ENCODE measurements around the gene NFATC2IP.
"Not testable (repeated sequence)": the region's sequence is repeated elsewhere in the genome, so short reads cannot be mapped to it uniquely, and the experiment has no call there.

Gene NFATC2IP

DNA sequence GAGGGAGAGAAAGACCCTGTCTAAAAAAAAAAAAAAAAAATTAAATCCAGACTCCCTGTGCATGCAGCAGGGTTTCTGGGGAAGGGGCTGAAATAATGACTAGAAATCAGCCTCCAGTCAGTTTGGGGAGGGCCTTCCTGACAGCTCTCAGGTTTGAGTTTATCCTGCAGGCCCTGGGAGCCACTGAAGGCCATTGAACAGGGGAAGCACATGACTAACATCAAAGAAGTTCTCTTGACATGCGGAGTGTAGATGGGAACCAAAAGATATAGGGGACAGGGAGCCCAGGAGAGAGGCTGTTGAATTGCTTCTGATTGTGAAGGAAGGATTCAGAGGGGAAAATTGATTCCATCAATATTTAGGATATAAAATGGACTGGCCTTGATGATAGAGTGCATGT lies 22.9 kb upstream of the NFATC2IP start:
- DNase-seq, result no peak

DNA sequence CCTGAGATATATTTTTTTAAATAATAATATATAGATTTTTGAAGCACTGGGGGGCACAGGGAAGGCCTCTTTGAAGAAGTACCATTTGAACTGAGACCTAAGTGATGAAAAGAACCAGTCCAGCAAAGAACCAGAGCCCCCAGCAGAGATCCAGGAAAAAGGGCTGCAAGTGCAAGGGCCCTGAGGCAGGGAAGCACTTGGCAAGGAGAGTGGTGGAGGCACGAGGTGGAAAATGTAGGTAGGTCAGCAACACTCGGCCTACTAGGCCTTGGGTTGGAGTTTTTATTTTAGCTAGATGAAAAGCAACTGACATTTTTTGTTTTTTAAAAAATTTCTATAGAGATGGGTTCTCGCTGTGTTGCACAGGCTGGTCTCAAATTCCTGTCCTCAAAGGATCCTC lies 20.5 kb upstream of the NFATC2IP start:
- DNase-seq, result no peak

DNA sequence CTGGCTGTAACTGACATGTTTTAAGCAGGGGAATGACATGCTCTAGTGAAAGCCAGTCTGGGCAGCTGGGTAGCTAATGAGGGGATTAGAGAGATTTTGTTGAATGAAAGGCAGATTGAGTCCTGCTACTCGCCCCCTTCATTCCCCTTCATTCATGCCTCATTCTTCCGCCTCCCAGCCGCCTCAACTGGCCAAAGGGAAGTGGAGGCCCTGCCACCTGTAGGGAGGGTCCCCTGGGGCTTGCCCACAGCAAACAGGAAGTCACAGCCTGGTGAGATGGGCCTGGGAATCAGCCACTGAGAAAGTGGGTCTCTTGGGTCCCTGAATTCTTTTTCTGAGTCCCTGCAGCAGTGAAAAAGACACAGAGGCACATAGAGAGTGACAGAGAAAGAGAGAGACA lies 20.1 kb upstream of the NFATC2IP start:
- DNase-seq, result no peak

DNA sequence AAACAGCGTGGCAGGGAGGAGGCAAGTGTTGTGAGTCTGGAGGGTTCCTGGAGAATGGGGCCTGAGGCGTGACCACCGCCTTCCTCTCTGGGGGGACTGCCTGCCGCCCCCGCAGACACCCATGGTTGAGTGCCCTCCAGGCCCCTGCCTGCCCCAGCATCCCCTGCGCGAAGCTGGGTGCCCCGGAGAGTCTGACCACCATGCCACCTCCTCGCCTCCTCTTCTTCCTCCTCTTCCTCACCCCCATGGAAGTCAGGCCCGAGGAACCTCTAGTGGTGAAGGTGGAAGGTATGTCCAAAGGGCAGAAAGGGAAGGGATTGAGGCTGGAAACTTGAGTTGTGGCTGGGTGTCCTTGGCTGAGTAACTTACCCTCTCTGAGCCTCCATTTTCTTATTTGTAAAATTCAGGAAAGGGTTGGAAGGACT lies 18.9 kb upstream of the NFATC2IP start, which contains the start of gene CD19:
CD19 (plus strand) TSS at position 171 of the 425 bp plus-strand sequence; CDS start at position 201, 30 bp downstream.
- DNase-seq, result no peak

DNA sequence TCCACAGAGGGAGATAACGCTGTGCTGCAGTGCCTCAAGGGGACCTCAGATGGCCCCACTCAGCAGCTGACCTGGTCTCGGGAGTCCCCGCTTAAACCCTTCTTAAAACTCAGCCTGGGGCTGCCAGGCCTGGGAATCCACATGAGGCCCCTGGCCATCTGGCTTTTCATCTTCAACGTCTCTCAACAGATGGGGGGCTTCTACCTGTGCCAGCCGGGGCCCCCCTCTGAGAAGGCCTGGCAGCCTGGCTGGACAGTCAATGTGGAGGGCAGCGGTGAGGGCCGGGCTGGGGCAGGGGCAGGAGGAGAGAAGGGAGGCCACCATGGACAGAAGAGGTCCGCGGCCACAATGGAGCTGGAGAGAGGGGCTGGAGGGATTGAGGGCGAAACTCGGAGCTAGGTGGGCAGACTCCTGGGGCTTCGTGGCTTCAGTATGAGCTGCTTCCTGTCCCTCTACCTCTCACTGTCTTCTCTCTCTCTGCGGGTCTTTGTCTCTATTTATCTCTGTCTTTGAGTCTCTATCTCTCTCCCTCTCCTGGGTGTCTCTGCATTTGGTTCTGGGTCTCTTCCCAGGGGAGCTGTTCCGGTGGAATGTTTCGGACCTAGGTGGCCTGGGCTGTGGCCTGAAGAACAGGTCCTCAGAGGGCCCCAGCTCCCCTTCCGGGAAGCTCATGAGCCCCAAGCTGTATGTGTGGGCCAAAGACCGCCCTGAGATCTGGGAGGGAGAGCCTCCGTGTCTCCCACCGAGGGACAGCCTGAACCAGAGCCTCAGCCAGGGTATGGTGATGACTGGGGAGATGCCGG lies 18.2 kb upstream of the NFATC2IP start:
- DNase-seq, result no peak

DNA sequence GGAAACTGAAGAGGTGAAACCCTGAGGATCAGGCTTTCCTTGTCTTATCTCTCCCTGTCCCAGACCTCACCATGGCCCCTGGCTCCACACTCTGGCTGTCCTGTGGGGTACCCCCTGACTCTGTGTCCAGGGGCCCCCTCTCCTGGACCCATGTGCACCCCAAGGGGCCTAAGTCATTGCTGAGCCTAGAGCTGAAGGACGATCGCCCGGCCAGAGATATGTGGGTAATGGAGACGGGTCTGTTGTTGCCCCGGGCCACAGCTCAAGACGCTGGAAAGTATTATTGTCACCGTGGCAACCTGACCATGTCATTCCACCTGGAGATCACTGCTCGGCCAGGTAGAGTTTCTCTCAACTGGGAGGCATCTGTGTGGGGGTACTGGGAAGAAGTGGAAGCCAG lies 17.6 kb upstream of the NFATC2IP start:
- no peak for DNase-seq

DNA sequence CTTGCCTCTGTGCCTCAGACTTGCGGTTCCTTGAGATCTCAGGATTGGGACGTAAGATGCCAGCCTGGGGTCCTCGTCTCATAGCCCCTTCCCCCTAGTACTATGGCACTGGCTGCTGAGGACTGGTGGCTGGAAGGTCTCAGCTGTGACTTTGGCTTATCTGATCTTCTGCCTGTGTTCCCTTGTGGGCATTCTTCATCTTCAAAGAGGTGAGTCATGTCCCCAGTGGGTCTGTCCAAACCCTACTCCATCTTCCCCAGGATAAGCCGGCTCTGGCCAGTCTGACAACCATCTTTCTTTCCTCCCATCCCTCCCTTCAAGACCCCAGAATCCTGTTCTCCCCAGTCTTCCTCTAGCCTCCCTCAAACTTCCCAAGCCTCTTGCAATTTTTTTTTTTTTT lies 15.4 kb upstream of the NFATC2IP start:
- no peak for DNase-seq

DNA sequence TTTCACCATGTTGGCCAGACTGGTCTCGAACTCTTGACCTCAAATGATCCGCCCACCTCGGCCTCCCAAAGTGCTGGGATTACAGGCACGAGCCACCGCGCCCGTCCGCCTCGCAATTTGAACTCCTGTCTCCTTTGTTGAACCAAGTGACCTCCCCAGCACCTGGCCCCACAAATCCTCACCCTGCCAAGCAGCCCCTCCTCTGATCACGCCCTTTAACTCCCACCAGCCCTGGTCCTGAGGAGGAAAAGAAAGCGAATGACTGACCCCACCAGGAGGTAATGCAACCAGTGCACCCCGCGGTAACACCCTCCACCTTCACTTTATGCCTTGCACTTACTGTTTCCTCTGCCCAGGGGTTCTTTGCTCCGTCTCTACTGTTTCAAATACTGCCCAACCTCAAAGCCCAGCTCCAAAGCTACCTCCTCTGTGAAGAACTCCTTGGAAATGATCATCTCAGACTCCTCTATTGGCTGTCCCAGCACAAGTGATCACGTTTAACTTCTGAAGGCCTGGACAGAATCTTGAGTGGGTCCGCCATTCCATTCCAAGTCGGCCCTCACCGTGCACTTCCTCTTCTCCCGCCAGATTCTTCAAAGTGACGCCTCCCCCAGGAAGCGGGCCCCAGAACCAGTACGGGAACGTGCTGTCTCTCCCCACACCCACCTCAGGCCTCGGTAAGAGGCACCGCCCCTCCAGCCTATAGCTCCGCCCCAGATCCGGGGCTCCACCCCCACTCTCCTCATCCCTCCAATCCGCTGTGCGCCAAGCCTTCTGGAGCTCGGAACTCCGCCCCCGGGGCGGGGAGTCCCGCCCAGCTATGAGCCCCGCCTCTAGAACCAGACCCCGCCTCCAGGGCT lies 14.6 kb upstream of the NFATC2IP start:
- peak; percentile 83 for DNase-seq

DNA sequence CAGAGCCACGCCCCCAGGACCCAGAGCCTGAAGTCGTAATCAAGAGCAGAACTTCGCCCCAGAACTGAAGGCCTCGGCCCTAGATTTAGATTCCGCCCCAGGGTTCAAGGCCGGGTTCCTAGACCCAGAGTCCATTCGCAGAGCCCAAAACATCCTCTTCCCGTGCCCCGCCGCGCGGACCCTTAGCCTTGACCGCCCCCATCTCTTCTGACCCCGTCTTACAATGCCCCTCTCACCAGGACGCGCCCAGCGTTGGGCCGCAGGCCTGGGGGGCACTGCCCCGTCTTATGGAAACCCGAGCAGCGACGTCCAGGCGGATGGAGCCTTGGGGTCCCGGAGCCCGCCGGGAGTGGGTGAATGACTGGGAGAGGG lies 14.0 kb upstream of the NFATC2IP start:
- no peak for DNase-seq

DNA sequence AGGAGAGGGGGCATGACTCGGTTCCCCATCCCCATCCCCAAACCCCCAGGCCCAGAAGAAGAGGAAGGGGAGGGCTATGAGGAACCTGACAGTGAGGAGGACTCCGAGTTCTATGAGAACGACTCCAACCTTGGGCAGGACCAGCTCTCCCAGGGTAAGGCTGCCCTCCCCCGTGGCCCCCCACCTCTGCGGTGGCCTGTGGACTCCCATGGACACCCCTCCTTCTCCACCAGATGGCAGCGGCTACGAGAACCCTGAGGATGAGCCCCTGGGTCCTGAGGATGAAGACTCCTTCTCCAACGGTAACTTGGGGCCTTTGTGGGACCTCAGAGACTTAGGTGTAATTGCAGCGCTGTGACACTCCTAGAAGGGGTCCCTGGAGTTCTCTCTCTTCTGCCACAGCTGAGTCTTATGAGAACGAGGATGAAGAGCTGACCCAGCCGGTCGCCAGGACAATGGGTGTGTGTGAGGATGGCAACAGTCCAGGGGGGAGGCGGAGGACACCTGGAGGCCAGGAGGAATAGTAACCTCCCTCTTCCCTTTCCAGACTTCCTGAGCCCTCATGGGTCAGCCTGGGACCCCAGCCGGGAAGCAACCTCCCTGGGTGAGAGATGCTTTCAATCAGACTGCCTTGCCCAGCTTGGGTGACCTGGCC lies 13.4 kb upstream of the NFATC2IP start:
- no peak for DNase-seq

DNA sequence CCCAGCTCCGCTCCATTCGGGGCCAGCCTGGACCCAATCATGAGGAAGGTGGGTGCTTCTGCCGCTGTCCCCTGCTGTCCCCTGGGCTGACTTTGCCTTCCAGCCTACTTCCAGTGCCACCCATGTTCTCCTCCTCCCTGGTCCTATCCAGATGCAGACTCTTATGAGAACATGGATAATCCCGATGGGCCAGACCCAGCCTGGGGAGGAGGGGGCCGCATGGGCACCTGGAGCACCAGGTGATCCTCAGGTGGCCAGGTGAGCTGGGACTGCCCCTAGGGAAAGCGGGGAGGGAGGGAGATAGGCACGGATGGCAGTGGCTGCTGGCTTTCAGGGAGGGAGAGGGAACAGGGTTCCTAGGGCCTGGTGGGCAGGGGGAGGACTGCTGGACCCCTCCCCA lies 12.0 kb upstream of the NFATC2IP start:
- DNase-seq, result no peak

DNA sequence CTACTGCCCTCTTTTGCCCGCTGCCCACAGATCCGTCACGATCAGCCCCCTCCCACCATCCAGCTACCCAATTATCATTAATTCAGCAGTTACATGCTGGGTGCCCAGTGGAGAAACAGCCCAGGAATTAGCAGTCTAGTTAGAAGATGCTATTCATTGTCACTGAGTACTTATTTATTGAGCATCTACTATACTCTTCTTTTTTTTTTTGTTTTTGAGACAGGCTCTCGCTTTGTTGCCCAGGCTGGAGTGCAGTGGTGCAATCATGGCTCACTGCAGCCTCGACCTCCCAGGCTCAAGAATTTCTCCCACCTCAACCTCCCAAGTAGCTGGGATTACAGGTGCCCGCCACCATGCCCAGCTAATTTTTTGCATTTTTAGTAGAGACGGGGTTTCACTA lies 10.9 kb upstream of the NFATC2IP start:
- DNase-seq, result not testable (repeated sequence)

DNA sequence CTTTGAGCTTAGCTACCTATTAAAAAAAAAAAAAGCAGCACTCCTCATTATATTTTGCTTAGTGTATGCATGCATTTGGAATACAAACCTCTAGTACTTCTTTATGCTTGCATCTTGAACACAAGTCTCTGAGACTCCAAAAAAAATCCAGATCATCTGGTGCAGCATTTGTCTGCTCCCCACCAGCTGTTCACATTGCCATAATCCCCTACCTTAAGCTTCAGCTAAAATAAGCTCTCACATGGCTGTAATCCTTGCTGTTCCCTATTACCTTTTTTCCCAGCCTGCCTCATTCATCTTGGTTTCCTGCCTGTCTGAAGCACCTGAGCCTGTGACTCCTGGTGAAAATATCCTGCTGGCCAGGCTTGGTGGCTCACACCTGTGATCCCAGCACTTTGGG lies 7.5 kb upstream of the NFATC2IP start:
- DNase-seq, result no peak

DNA sequence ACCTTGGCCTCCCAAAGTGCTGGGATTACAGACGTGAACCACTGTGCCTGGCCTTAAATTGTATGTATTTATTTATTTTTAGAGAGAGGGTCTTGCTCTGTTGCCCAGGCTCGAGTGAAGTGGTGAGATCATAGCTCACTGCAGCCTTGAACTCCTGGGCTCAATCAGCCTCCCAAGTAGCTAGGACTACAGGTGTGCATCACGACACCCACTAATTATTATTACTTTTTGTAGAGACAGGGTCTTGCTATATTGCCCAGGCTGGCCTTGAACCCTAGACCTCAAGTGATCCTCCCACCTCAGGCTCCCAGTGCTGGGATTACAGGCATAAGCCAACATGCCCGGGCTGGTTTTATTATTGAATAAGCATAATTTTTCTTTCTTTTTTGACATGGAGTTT lies 4.1 kb upstream of the NFATC2IP start:
- DNase-seq, result no peak

DNA sequence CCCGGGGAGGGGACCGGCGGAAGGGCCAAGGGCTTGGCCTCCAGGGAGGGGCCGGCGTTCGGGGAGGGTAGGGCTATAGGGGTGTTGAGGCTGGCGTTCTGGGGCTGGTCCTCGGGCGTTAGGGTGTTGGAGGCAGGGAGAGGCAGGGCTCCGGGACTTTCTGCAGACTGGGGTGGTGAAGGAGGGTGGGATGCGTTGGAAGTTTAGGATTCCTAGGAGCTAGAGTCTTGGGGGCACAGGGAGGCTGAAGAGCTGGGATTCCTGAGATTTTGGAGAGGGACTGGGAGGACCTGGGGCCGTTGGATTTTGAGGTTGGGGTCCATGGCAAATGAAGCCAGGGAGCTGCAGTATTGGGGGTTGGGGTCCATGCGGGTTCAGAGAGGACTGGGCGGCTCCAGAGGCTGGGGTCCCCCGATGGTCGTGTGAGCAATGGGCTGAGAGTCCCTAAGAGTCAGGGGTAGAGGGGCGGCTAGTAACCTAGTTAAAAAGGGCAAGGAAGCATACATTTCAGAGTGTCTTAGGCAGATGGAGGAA lies 740 bp downstream of the NFATC2IP start:
- DNase-seq, result no peak

DNA sequence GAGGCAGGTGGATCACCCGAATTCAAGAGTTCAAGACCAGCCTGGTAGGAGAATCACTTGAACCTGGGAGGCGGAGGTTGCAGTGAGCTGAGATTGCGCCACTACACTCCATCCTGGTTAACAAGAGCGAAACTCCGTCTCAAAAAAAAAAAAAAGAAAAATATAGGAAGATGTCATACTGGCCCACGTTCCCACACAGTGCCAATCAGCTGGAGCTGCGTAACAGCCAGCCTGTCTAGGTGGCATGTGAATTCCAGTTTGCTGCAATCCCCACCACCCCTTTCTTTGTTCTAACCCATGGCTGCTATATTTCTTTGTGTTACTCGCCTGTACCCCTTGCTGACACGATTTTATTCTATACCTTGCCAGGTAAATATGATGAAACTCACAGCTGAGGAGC lies 7.5 kb downstream of the NFATC2IP start:
- no peak for DNase-seq

DNA sequence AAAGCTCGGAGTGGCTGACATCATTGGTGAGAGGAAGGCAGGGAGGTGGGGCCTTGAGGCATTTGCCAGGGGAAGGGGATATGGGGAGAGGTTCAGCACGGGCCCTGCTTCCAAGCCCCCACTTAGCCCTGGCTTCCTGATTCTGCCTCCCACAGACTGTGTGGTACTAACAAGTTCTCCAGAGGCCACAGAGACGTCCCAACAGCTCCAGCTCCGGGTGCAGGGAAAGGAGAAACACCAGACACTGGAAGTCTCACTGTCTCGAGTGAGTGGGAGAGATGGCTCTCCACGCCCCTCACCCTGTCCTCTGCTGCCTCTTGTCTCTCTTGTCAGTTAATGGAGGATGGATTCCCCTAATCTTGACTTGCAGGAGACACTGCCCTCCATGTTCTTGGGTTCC lies 8.1 kb downstream of the NFATC2IP start:
- no peak for DNase-seq

DNA sequence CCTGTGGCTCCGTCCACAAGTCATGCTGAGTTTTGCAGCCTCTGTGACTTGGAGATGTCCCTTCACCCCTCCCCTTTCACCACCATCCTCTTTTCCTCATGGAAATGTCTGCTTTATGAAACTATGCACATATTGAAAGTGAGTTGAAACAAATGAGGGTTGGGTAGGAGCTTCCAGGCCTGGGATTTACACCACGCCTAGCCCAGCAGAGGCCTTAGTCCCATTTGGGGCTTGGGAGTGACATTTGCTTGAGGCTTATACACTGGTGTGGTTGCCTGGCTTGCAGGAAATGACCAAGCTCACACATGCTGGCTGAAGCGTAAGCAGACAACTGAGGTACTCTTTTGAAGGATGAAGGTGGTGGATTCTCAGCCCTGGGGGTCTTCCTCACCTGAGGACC lies 13.3 kb downstream of the NFATC2IP start:
- DNase-seq, result no peak

DNA sequence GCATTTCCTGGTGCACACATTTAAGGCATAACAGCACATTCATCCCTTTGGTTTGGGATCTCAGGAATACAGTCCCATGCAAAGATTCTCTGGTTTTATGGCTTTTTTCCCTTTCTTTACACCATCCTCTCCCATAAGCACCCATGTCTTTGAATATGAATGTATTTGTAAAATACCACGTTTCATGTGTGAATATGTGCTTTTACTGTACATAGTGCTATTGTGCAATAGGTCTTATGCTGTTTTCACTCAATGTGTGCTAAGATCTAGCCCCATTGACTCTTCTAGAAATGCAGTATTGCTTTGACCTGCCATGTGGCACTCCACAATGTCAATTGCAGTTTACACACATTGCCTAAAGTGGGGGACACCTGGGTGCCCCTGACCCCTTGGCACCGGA lies 13.8 kb downstream of the NFATC2IP start:
- no peak for DNase-seq

DNA sequence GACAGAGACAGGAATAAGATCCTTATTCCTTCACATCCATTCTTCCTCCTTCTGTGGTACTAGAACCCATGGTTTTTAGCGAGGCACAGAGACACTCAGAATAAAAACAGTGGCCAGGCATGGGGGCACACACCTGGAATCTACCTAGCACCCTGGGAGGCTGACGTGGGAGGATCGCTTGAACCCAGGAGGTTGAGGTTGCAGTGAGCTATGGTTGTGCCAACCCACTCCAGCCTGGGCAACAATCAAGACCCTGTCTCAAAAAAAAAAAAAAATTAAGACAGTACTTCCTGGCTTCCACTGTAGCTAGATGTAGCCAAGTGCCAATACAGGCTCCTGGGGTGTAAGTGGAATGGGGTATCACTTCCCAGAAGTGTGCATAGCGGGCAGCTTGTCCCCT lies 16.4 kb downstream of the NFATC2IP start:
- no peak for DNase-seq

DNA sequence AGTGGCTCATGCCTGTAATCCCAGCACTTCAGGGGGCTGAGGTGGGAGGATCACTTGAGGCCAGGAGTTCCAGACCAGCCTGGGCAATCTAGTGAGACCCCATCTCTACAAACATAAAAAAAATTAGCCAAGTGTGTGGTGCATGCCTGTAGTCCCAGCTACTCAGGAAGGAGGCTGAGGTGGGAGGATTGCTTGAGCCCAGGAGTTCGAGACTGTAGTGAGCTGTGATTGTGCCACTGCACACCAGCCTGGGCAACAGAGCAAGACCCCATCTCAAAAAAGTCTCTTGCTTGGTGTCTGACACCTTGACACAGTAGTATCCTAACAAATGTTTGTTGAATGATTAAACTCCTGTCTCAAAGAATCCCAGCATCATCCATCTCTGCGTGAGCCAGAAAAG lies 19.0 kb downstream of the NFATC2IP start:
- not testable (repeated sequence) for DNase-seq

DNA sequence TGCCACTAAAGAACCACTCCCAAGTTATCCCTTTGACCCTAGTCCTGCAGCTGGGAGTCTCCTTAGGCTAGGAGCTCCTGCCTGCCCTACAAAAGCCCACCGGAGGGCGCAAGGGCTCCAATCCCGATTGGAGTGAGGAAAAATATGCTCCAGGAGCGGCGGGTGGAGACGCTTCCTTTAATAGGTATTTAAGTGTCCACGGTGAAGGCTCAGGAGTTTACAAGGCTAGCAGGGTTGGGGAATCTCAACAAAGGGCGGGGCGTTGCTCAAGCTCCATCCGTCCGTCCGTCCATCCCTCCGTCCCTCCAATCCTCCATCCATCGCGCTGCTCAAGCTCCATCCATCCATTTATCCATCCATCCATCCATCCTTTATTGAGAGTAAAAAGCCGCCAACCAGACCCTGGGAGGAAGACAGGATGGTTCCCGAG lies 23.3 kb downstream of the NFATC2IP start:
- peak; percentile 41 for DNase-seq

DNA sequence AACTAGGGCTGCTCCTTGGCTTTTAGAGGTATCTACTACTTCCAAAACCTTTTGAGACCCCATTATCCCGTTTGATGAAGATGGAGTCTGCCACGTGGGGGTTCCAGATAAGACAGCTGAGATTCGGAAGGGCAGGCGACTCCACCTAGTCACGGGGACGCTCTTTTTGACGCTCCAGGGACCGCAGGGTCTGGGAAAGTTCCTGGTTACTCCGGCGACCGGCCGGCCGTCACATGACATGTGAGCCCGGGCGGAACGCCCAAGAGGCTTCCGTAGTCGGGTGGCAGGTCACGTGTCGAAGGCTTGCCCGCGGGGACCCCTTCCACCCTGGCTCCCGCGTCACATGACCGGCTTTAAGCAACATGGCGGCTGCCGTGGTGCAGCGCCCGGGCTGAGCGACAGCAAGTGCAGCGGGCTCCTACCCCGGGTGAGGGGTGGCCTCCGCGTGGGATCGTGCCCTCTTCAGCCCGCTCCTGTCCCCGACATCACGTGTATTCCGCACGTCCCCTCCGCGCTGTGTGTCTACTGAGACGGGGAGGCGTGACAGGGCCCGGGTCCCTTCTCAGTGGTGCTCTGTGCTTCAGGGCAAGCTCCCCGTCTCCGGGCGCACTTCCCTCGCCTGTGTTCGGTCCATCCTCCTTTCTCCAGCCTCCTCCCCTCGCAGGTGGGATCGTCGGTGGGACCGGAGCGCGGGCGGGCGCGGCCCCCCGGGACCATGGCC lies 23.9 kb downstream of the NFATC2IP start, which contains the start of gene SPNS1:
SPNS1 (plus strand) TSS at position 342 of the 721 bp plus-strand sequence; CDS start at position 716, 374 bp downstream.
- peak; percentile 93 for DNase-seq

Data from activated naive CD4-positive, alpha-beta T cell treated with Interleukin-2 at 50 U/mL for 16 hours (primary cell).